ENCODE measurements around the gene STARD10.

- TF ChIP-seq, protein P1, sequence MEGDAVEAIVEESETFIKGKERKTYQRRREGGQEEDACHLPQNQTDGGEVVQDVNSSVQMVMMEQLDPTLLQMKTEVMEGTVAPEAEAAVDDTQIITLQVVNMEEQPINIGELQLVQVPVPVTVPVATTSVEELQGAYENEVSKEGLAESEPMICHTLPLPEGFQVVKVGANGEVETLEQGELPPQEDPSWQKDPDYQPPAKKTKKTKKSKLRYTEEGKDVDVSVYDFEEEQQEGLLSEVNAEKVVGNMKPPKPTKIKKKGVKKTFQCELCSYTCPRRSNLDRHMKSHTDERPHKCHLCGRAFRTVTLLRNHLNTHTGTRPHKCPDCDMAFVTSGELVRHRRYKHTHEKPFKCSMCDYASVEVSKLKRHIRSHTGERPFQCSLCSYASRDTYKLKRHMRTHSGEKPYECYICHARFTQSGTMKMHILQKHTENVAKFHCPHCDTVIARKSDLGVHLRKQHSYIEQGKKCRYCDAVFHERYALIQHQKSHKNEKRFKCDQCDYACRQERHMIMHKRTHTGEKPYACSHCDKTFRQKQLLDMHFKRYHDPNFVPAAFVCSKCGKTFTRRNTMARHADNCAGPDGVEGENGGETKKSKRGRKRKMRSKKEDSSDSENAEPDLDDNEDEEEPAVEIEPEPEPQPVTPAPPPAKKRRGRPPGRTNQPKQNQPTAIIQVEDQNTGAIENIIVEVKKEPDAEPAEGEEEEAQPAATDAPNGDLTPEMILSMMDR (IDR thresholded peaks at IDR 0.05) = no peak
- no peak for TF ChIP-seq POLR2A (IDR thresholded peaks at IDR 0.05)
These were observed 13.9 kb upstream of the STARD10 start for GRCh38 chr11:72807792-72808191.
